Erythroblast (primary cell): ENCODE results near the gene CRB2.

ENCODE experiments used
- GATA1 ChIP-seq: IDR thresholded peaks from 2 replicates; pipeline ENCODE4 v1.6.1; 2011; ENCODE audit warnings: low read depth, mild to moderate bottlenecking, control low read depth, low read length, moderate library complexity
- POLR2A ChIP-seq: IDR thresholded peaks from 2 replicates; pipeline ENCODE4 v1.6.1; 2011; ENCODE audit warnings: mild to moderate bottlenecking, low read length

- TF ChIP-seq POLR2A (no peak), GATA1 (no peak)
Observed at GRCh38 chr9:123341816-123342215, 14.2 kb upstream of the CRB2 start.
